ENCODE data around the gene METAP2. TPM values are rescaled to one million over a fixed set of nuclear protein-coding genes. Genes with fewer than 3 reads are reported as not detected.

Gene METAP2
- total RNA-seq, 2 experiments from 2014 or later, result 129 to 133 TPM

- no peak overlapping the region for H3K27ac Mint-ChIP-seq
- DNase-seq (no peak), ATAC-seq (no peak)
- TF ChIP-seq, protein P1, sequence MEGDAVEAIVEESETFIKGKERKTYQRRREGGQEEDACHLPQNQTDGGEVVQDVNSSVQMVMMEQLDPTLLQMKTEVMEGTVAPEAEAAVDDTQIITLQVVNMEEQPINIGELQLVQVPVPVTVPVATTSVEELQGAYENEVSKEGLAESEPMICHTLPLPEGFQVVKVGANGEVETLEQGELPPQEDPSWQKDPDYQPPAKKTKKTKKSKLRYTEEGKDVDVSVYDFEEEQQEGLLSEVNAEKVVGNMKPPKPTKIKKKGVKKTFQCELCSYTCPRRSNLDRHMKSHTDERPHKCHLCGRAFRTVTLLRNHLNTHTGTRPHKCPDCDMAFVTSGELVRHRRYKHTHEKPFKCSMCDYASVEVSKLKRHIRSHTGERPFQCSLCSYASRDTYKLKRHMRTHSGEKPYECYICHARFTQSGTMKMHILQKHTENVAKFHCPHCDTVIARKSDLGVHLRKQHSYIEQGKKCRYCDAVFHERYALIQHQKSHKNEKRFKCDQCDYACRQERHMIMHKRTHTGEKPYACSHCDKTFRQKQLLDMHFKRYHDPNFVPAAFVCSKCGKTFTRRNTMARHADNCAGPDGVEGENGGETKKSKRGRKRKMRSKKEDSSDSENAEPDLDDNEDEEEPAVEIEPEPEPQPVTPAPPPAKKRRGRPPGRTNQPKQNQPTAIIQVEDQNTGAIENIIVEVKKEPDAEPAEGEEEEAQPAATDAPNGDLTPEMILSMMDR (IDR thresholded peaks at IDR 0.05), result no peak
- CTCF ChIA-PET, result interaction anchor here (1.1 to 3.4 kb wide), 5 partner anchors 9 to 421 kb away, joined by 3 to 18 read pairs (median 7); no protein-coding TSS in a partner anchor
- intact Hi-C loops (cut with micrococcal nuclease), result no loop called here
- H3K4me1 Mint-ChIP-seq (ENCODE audit: low read depth), result peaks cover 2% of the 10 kb centered on the region
- H3K27me3 Mint-ChIP-seq, result no peaks in the 10 kb centered on the region
- no peak overlapping the region for H3K4me3 Mint-ChIP-seq
- H3K9me3 Mint-ChIP-seq, result no peaks in the 10 kb centered on the region
- POLR2A ChIA-PET, result interaction anchor here (1.1 kb wide), 1 partner anchor 9 kb away, joined by 3 read pairs; no protein-coding TSS in a partner anchor
- H3K36me3 Mint-ChIP-seq (ENCODE audit: low read depth), result peaks cover 4% of the 10 kb centered on the region
These were observed 64.7 kb downstream of the METAP2 start for GRCh38 chr12:95538656-95539055.

DNA sequence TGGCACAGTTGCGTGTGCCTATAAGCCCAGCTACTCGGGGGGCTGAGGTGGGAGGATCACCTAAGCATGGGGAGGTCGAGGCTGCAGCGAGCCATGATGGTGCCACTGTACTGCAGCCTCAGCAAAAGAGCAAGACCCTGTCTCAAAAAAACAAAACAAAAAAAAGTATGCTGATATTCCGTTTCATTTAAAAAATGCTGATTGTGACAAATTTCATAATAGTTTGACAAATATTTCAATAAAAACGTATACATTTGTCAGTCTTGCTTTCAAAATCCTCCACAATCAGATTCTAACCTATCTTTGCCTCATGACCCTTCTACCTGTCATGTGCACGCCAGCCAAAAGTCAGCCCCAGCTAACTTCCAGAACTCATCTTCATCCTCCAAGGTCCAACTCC, 67.5 kb downstream of the METAP2 start:
- Mint-ChIP-seq H3K9me3 (no peaks in the 10 kb centered on the region), H3K27ac (no peak overlapping the region), H3K27me3 (peaks cover 2% of the 10 kb centered on the region), H3K36me3 (ENCODE audit: low read depth) (no peaks in the 10 kb centered on the region), H3K4me1 (ENCODE audit: low read depth) (peaks cover 9% of the 10 kb centered on the region), H3K4me3 (no peak overlapping the region)
- ChIA-PET CTCF (no interaction called here), POLR2A (interaction anchor here (1.0 to 1.2 kb wide), 2 partner anchors 10 to 68 kb away, joined by 3 to 4 read pairs; partner anchors contain the start of gene METAP2)
- TF ChIP-seq, protein P1 (IDR thresholded peaks at IDR 0.05), result no peak
- intact Hi-C loops (cut with micrococcal nuclease), result no loop called here
- ATAC-seq (no peak), DNase-seq (no peak)

GRCh38 chr12:95543305-95543704, 69.4 kb downstream of the METAP2 start:
- CTCF ChIA-PET, result interaction anchor here (2.2 kb wide), 1 partner anchor 9 kb away, joined by 15 read pairs; no protein-coding TSS in a partner anchor
- Mint-ChIP-seq H3K9me3 (no peaks in the 10 kb centered on the region), H3K27me3 (peaks cover 4% of the 10 kb centered on the region), H3K27ac (no peak overlapping the region), H3K4me1 (ENCODE audit: low read depth) (peaks cover 17% of the 10 kb centered on the region), H3K4me3 (no peak overlapping the region), H3K36me3 (ENCODE audit: low read depth) (no peaks in the 10 kb centered on the region)
- intact Hi-C loops (cut with micrococcal nuclease), result no loop called here
- ATAC-seq, result no peak
- TF ChIP-seq, protein P1 (IDR thresholded peaks at IDR 0.05), result no peak
- POLR2A ChIA-PET, result interaction anchor here (1.1 kb wide), 1 partner anchor 69 kb away, joined by 3 read pairs; the partner anchor contains the start of gene METAP2
- DNase-seq, result no peak

DNA sequence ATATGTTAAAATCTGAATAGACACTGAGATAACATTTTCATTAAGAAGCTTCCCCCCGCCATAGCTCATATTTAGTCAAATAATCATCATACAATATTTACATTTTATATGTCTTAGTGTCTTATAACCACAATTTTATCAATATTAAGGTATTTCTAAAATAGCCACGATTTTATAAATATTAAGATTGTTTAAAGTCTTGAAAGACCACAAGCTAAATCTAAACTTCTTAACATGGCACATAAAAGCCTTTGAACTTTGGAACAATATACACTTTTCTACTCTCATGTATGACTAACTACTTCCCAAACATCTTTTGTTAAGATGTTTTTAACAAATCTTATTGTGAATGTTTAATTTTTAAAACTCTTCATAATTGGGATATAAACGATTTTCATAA, 70.8 kb downstream of the METAP2 start:
- H3K36me3 Mint-ChIP-seq (ENCODE audit: low read depth), result peaks cover 9% of the 10 kb centered on the region
- ATAC-seq (no peak), DNase-seq (no peak)
- H3K4me3 Mint-ChIP-seq, result no peak overlapping the region
- TF ChIP-seq, protein P1 (IDR thresholded peaks at IDR 0.05), result no peak
- intact Hi-C loops (cut with micrococcal nuclease), result no loop called here
- peaks cover 5% of the 10 kb centered on the region for H3K27me3 Mint-ChIP-seq
- H3K27ac Mint-ChIP-seq, result no peak overlapping the region
- POLR2A ChIA-PET, result no interaction called here
- H3K9me3 Mint-ChIP-seq, result peaks cover 6% of the 10 kb centered on the region
- CTCF ChIA-PET, result interaction anchor here (0.8 to 2.2 kb wide), 2 partner anchors 10 to 30 kb away, joined by 3 to 15 read pairs; no protein-coding TSS in a partner anchor
- peaks cover 20% of the 10 kb centered on the region for H3K4me1 Mint-ChIP-seq (ENCODE audit: low read depth)

DNA sequence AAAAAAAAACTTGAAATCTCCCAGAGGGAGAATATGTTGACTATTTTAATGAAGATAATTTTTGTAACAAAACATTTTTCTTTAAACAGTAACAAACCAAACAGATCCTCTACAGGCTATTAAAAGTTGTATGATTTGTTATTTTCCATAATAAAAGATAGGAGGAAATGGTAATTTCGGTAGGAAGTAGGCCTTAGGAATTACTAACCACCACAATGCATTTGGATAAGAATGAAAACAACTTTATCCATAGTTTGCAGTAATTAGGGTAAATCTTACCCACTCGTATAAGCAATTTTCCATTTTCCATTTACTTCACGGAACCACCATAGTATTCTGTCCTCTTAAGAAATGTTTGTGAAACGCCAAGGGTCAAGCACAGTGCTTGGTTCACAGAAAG, 71.4 kb downstream of the METAP2 start:
- intact Hi-C loops (cut with micrococcal nuclease), result no loop called here
- H3K27ac Mint-ChIP-seq, result no peak overlapping the region
- DNase-seq (no peak), ATAC-seq (no peak)
- H3K36me3 Mint-ChIP-seq (ENCODE audit: low read depth), result peaks cover 9% of the 10 kb centered on the region
- no peak overlapping the region for H3K4me3 Mint-ChIP-seq
- peaks cover 21% of the 10 kb centered on the region for H3K4me1 Mint-ChIP-seq (ENCODE audit: low read depth)
- CTCF ChIA-PET, result interaction anchor here (2.2 kb wide), 1 partner anchor 11 kb away, joined by 15 read pairs; no protein-coding TSS in a partner anchor
- peaks cover 6% of the 10 kb centered on the region for H3K9me3 Mint-ChIP-seq
- POLR2A ChIA-PET, result no interaction called here
- TF ChIP-seq, protein P1 (IDR thresholded peaks at IDR 0.05), result no peak
- peaks cover 5% of the 10 kb centered on the region for H3K27me3 Mint-ChIP-seq
